Measurements from ENCODE around the gene RAP1GAP2.
"Not testable (repeated sequence)": the region's sequence is repeated elsewhere in the genome, so short reads cannot be mapped to it uniquely, and the experiment has no call there.

The RAP1GAP2 gene

GRCh38 chr17:2889256-2889655 lies 93.0 kb downstream of the RAP1GAP2 start:
- no peak for DNase-seq

- DNase-seq = not testable (repeated sequence)
Observed at GRCh38 chr17:2890778-2891177, 94.5 kb downstream of the RAP1GAP2 start.

GRCh38 chr17:2892305-2892971 lies 96.2 kb downstream of the RAP1GAP2 start:
- DNase-seq = peak; percentile 72 to 78

GRCh38 chr17:2893422-2893914 lies 97.2 kb downstream of the RAP1GAP2 start:
- no peak for DNase-seq

- DNase-seq = no peak
Observed at GRCh38 chr17:2894782-2895181, 98.5 kb downstream of the RAP1GAP2 start.

- no peak for DNase-seq
Observed at GRCh38 chr17:2897605-2898004, 101.4 kb downstream of the RAP1GAP2 start.

GRCh38 chr17:2898255-2898926 lies 102.2 kb downstream of the RAP1GAP2 start:
- DNase-seq = peak in 1 of 2 experiments; percentile 15

GRCh38 chr17:2899906-2900305 lies 103.7 kb downstream of the RAP1GAP2 start:
- DNase-seq = no peak

GRCh38 chr17:2900842-2901241 lies 104.6 kb downstream of the RAP1GAP2 start:
- no peak for DNase-seq

GRCh38 chr17:2901582-2901981 lies 105.3 kb downstream of the RAP1GAP2 start:
- no peak for DNase-seq

- DNase-seq = no peak
Observed at GRCh38 chr17:2902546-2902945, 106.3 kb downstream of the RAP1GAP2 start.

- DNase-seq = peak in 1 of 2 experiments; percentile 40
Observed at GRCh38 chr17:2903193-2903974, 107.1 kb downstream of the RAP1GAP2 start.

GRCh38 chr17:2904135-2904534 lies 107.9 kb downstream of the RAP1GAP2 start:
- peak in 1 of 2 experiments; percentile 16 for DNase-seq

GRCh38 chr17:2905269-2905668 lies 109.0 kb downstream of the RAP1GAP2 start:
- no peak for DNase-seq

- DNase-seq = no peak
Observed at GRCh38 chr17:2905696-2906501, 109.7 kb downstream of the RAP1GAP2 start.

- DNase-seq = no peak
Observed at GRCh38 chr17:2906901-2907300, 110.7 kb downstream of the RAP1GAP2 start.

GRCh38 chr17:2909175-2909845 lies 113.1 kb downstream of the RAP1GAP2 start:
- DNase-seq = no peak

- no peak for DNase-seq
Observed at GRCh38 chr17:2909846-2910234, 113.6 kb downstream of the RAP1GAP2 start.

GRCh38 chr17:2911035-2911754 lies 115.0 kb downstream of the RAP1GAP2 start:
- no peak for DNase-seq

GRCh38 chr17:2911755-2912111 lies 115.5 kb downstream of the RAP1GAP2 start:
- DNase-seq = no peak

GRCh38 chr17:2912754-2913153 lies 116.5 kb downstream of the RAP1GAP2 start:
- DNase-seq = no peak

GRCh38 chr17:2916461-2916860 lies 120.2 kb downstream of the RAP1GAP2 start:
- DNase-seq = no peak

Data from SHP77 (cell line).